Kidney (tissue), 14 donors: ENCODE data around the gene DNAI1. TPM values are rescaled to one million over a fixed set of nuclear protein-coding genes. Genes with fewer than 3 reads are reported as not detected.

Experiments used
- DNase-seq, 5 donors: peaks; one replicate each; pipeline ENCODE4 v3.0.0-alpha.2; 2013 to 2020
- FAIRE-seq: peaks from 2 replicates; lab custom pipeline; 2012; peaks lifted over from hg19 to GRCh38; lab: Jason Lieb, UNC
- H3K27ac ChIP-seq, 2 donors: one replicate each; pipeline ENCODE4 v1.7.0; 2013; ENCODE audit warnings: low read depth in 2 of 2, low read length in 2 of 2, inconsistent platforms in 1 of 2
- H3K27me3 ChIP-seq: one replicate; pipeline ENCODE4 v1.7.1; 2013; ENCODE audit warnings: low read length, inconsistent platforms; ENCODE audit not compliant: control insufficient read depth, insufficient read depth
- H3K36me3 ChIP-seq, 3 donors: one replicate each; pipeline versions ENCODE4 v1.7.0 to v1.7.1; 2013; ENCODE audit warnings: low read length in 3 of 3, control low read depth in 1 of 3, inconsistent platforms in 1 of 3; ENCODE audit not compliant: insufficient read depth in 3 of 3, control insufficient read depth in 2 of 3
- H3K4me1 ChIP-seq, 3 donors: one replicate each; pipeline versions ENCODE4 v1.7.0 to v1.7.1; 2013; ENCODE audit warnings: low read length in 3 of 3, inconsistent platforms in 1 of 3, low read depth in 1 of 3; ENCODE audit not compliant: control insufficient read depth in 2 of 3, insufficient read depth in 2 of 3
- H3K4me3 ChIP-seq, 3 donors: one replicate each; pipeline versions ENCODE4 v1.7.0 to v1.8.1; 2013; ENCODE audit warnings: low read length in 3 of 3, control low read depth in 1 of 3, inconsistent platforms in 1 of 3
- H3K9ac ChIP-seq, 3 donors: one replicate each; pipeline versions ENCODE4 v1.7.0 to v1.7.1; 2013; ENCODE audit warnings: low read length in 3 of 3, control low read depth in 1 of 3, inconsistent platforms in 1 of 3
- H3K9me3 ChIP-seq, 3 donors: one replicate each; pipeline versions ENCODE4 v1.7.0 to v1.7.1; 2013; ENCODE audit warnings: low read length in 3 of 3, control low read depth in 1 of 3, inconsistent platforms in 1 of 3; ENCODE audit not compliant: control insufficient read depth in 2 of 3, insufficient read depth in 1 of 3
- CTCF ChIP-seq: IDR thresholded peaks from 3 replicates; pipeline ENCODE4 v1.5.1; 2012; ENCODE audit warnings: mild to moderate bottlenecking, moderate library complexity, borderline replicate concordance; ENCODE audit not compliant: insufficient read depth; ENCODE audit errors: extremely low read depth
- intact Hi-C: fragments of 100-400 bp; cut with DNase I; formaldehyde crosslinking; loops from one replicate; pipeline ENCODE4 v1.11.1; 2022
- polyA plus RNA-seq: library from polyadenylated mRNA; stranded (reverse); fragments of 350-450 nt; fragmentation: Illumina TruSeq; extraction: RNeasy Lipid Tissue Mini Kit (QIAGEN cat#74804); gene quantifications from one replicate; pipeline ENCODE4 v1.2.3, GENCODE V29; 2014; ENCODE audit warnings: low read depth, low replicate concordance; ENCODE audit not compliant: insufficient read depth
- total RNA-seq: library from RNA; stranded (reverse); fragmentation: NEBNext Ultra II Directional; extraction: Animal tissue kit (Norgen Biotek cat#: 25700); gene quantifications from one replicate; pipeline ENCODE4 v1.2.1, GENCODE V29; 2021
- donor health status: control.
- donor health status: control.
- donor health status: control.
- donor health status: control.
- donor health status: control.
- donor health status: DM: yes; HTN: yes; CAD: no.
- donor health status: Normal renal cell carcinoma (clear cell type).

The DNAI1 gene
- total and polyA plus RNA-seq, 2 donors from 2014 or later = 2.4 to 3.0 TPM

- intact Hi-C loops = loop anchor here (5.0 kb wide), 1 partner anchor 43 kb away; no protein-coding TSS in a partner anchor
- FAIRE-seq = no peak
- DNase-seq = no peak
- Histone ChIP-seq H3K9ac (no peak overlapping the region), H3K9me3 (no peaks in the 10 kb centered on the region), H3K27me3 (no peaks in the 10 kb centered on the region), H3K4me3 (no peak overlapping the region), H3K36me3 (no peaks in the 10 kb centered on the region), H3K4me1 (no peaks in the 10 kb centered on the region), H3K27ac (no peak overlapping the region)
- TF ChIP-seq CTCF = no peak
Measured at GRCh38 chr9:34549407-34549732, 90.8 kb downstream of the DNAI1 start.

- Histone ChIP-seq H3K4me1 (peaks cover 3 to 6% (median 5%) of the 10 kb centered on the region in 3 donors), H3K36me3 (no peaks in the 10 kb centered on the region), H3K4me3 (no peak overlapping the region), H3K9ac (no peak overlapping the region), H3K27me3 (no peaks in the 10 kb centered on the region), H3K9me3 (no peaks in the 10 kb centered on the region), H3K27ac (no peak overlapping the region)
- intact Hi-C loops = no loop called here
- DNase-seq (peak in 1 of 5 donors; percentile 35), FAIRE-seq (no peak)
- TF ChIP-seq CTCF = no peak
Measured at GRCh38 chr9:34550016-34550680, 91.5 kb downstream of the DNAI1 start.

- H3K4me3 ChIP-seq = no peak overlapping the region
- DNase-seq (peak in 1 of 5 donors; percentile 40), FAIRE-seq (no peak)
- TF ChIP-seq CTCF = no peak
- H3K9ac ChIP-seq = no peak overlapping the region
- intact Hi-C loops = no loop called here
- no peaks in the 10 kb centered on the region for H3K27me3 ChIP-seq
- no peak overlapping the region for H3K27ac ChIP-seq
- no peaks in the 10 kb centered on the region for H3K36me3 ChIP-seq
- H3K4me1 ChIP-seq = peaks cover 3 to 10% (median 7%) of the 10 kb centered on the region in 3 donors
- no peaks in the 10 kb centered on the region for H3K9me3 ChIP-seq
Measured at GRCh38 chr9:34550681-34551270, 92.2 kb downstream of the DNAI1 start.
